Measurements from ENCODE around the gene IL1RL2.

IL1RL2 gene

DNA sequence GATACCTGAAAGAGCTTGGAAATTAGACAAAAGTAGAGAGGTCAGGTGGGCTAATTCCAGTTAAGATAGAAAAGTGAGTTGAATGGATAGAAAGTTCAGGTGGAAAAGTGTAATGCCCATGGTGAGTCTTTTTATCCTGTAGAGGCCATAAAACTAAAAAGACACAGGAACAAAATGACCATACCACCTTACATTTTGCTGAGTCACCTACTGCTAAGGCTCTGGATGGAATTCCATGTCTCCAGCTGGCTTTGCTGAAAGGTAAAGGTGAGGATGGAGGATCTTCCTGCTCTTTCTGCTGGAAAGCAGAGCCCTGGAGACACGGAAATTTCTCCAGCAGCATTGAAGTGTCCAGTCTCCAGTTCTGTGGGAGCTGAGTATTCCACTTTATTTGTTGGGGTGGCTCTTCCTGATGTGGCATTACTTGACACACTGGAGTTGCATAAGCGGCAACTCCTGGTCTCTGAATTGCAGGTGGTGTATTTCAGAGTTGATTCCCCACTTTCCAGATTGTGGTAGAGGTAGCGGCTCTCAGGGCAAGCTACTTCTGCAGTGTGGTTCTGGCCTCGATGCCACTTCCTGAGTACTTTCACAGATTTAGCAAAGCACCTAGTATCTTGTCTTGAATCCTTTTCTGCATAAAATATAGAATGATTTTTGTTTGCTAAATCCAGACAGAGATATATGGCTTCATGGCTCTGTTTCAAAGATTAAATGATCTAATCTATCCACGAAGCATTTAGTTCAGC is 10.7 kb downstream of the IL1RL2 start:
- DNase-seq: peak; percentile 14

DNA sequence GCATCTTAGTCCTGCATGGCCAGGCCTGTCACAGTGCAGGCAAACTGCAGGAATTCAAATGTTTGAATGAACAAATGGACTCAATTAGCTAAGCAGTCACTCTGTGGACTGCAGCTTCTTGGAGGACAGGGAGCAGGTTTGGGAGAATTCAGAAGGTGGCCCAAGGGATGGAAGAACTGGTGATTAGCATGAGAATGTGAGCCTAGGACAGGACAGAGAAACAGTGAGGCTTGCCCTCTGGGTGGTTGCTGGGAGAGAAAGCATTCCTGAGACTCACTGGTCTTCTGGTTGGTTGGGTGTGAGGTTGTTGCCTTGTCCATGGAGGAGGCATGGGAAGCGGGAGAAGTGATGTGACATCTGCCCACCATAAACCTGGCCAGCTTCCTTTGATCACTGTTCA is 13.7 kb downstream of the IL1RL2 start:
- no peak for DNase-seq

DNA sequence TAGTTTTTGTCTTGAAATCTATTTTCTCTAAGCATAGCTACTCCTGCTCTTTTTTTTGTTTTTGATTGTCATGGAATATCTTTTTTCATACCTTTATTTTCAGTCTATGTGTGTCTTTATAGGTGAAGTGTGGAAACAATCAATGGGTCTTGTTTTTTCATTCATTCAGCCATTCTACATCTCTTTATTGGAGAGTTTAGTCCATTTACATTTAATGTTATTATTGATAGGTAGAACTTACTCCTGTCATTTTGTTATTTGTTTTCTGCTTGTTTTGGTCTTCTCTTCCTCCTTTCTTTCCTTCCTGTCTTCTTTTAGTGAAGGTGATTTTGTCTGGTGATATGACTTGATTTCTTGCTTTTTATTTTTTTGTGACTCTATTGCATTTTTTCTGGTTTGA is 17.8 kb downstream of the IL1RL2 start:
- DNase-seq: no peak

DNA sequence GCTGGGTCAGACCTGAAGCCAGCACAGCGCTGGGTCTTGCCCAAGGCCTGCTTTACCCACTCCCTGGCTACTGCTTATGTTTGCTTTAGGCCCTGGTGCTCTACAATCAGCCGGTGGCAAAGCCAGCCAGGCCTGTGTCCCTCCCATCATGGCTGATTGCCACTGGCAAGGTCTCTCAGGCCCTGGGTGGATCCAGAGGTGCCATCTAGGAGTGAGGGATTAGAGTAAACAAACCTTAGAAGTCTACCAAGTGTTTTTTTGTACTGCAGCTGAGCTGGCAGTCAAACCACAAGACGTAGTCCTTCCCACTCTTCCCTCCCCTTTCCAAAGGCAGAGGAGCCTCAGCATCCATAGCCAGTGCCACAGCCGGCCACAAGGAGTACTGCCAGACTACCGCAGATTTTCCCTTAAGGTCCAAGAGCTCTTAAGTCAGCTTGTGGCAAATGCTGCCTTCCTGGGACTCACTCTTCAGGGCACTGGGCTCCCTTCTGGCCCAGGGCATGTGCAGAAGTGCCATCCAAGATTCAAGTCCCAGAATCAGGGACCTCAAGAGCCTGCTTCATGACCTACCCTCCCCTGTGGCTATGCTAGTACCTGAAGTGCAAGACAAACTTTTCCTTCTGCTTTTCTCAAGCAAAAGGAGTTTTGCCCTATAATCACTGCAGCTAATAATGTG is 20.0 kb downstream of the IL1RL2 start:
- no peak for DNase-seq

DNA sequence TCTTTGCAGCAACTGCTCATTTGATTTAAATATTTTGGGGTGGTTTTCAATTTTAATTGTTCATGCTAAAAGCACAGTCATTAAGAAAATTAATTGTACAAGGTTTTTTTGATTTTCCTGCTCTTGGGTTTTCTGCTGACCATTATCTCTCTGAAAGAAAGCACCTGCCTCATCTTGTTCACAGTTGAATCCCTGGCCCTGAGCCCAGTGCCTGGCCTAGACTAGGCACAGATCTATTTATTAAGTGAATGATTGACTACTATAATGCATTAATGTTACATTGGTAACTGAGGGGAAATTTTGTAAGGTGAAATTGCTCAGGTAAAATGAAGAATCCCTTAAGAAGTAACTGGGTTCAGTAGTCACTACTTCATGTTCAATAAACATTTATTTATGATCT is 22.0 kb downstream of the IL1RL2 start:
- no peak for DNase-seq

DNA sequence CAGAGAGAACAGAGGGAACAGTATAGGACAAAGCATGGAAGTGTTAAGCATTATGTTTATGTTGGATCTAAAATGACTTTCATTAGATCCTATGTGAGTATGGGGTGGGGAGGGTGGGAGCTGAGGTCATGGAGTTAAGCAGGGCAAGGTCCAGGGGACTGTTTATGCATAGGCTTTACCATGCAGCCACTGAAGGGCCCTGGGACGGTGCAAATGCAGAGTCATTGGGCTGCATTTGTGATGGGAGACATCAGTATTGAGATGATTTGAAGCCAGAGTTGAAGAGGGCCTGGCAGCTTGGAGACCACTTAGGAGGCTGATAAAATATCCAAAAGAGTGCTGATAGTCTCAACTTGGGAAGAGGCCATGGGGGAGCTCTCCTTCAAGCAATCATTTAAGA is 22.7 kb downstream of the IL1RL2 start:
- no peak for DNase-seq

DNA sequence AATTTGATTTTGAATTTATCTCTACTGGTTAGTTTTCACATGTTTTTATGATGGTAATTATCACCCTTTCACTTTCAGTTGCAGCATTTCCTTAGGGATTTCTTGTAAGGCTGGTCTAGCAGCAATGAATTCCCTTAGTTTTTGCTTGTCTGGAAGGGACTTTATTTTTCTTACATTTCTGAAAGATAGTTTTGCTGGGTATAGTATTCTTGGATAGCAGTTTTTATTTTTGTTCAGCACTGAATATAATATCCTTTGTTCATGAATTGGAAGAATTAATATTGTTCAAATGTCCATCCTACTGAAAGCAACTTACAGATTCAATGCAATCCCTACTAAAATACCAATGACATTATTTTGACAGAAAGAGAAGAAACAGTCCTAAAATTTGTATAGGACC is 30.2 kb downstream of the IL1RL2 start:
- no peak for DNase-seq

DNA sequence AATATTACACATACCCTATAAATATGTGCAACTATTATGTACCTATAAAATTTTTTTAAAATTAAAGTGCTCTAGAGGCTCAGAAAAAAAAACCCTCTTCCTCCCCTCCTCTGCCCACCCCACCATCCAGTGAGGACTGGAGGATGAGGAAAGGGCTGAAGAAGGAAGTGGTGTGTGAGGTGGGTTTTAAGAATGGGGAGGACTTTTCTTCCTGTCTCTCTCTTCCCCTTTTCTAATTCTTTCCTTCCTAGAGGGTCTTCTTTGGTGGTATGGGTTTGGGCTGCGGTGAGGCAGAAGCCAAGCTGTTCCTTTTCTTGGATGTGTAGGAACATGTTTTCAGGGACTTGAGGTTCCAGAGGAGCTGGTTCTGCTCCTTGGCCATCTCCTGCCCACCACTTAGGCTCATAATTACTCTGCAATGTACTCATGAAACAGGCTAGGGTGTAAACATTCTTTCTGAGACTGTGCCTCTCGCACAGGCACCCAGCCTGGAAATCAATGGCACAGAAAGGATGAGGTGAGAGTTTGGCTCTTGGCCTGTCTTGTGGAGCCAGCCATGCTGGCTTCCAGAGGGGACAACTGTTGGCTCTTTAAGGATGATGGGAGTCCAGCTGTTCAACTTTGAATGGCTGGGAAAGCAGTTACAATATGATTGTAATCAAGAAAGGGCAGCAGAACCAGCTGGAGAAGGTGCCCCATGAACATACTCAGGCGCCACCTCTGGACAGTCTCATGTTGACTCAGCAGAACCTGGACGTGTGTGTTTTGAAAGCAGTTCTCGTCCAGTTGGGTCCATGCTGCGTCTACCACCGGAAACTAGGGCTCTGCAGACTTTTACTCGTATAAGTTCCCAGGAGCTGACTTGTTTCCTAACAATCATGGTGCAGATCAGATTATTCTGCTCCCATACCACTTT is 38.3 kb downstream of the IL1RL2 start:
- DNase-seq: no peak

DNA sequence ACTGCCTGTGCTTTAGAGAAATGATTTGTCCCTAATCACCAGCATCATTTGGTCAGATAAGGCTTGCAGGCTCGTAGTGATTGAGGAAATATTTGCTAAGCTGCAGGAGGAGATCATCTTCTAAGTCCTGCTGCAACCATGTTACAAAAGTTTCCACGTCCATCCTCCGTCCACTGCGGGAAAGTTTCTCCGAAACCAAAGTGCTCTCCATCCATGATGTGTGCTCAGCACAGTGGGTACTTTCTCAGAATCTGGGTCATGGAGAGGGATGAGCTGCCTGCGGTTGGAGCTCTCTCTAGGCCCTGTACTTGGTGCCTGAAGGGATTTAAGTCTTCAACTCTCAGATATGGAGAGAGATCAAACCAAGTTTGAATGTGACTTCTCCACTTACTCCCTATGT is 39.3 kb downstream of the IL1RL2 start:
- no peak for DNase-seq

DNA sequence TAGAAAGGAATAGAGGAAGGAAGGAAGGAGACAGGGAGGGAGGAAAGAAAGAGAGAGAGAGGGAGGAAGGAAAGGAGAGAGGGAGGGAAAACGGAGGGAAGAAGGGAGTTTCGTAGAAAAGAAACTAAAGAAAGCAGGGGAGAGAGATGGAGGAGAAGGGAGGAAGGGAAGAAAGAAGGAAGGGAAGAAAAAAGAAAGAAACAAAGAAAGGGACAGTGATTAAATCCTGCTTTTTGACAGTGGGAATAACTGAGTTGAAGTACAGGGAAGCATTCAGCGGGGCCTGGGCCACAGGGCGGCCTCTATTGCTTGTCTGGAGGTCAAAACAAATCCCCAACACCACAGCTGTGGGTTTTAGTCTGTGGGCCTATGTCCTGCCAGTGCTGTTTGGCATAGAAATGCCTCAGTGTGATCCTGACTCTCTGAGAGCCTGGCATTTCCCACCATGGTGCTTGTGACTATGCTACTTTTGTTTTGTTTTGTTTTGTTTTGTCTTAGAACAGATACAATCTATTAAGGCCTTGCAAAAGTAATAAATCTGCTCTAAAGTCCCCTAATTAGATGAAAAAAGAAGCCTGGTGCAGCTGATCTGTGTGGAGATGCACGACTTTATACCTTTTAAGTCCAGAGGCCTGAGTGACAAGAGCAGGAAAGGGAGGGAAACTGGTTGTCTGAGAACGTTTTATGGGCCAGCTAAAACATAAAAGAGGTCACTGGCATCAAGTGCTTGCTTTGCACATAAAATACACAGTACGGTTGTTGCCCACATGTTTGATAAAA is 40.0 kb downstream of the IL1RL2 start:
- no peak for DNase-seq

DNA sequence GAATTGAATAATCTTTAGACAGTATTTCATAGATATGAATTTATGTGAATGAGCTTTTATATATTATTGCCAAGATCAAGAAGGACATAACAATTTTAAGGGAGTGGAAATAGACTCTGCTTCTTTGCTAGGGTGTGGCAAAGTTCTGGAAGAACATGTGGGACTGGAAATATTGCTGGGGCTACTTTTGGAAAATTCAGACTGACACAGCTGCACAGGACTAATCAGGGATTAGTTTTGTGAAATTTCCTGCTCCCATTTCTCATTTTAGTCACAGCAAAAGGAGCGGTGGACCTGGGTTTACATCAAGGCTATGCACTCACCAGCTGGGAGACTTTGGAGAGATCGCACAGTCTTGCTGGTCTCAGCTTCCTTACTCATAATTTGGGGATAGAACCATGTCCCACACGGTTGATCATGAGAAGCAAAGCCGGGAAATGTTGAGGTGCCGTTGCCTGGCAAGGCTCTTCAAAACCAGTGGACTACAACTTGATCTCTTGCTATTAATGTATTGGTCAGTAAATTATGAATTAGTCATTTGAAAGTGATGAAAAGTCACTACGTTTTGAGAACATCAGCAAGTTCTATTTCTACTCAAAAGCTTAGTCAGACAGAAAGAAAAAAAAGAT is 42.4 kb downstream of the IL1RL2 start:
- peak; percentile 24 for DNase-seq

DNA sequence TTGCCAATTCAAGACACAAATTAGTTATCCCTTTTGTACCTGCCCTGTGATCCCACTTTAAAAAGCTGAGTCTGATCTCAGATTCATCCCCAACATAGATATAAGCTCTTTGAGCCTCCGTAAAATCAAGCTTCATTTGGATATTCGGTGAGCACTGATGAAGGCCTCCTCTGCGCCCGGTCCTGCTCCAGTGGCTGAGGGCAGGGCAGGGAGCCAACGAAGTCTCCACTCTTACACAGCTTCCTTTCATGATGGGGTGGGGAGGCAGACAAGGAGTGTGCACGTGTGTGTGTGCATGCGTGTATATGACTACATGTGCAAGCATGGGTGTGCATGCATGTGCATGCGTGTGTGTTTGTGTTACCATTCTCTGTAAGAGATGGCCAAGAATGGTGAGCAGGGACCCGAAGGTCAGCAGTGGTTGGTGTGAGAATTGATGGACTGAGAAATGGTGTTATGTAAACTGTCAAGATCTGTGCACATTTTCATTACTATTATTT is 43.6 kb downstream of the IL1RL2 start:
- DNase-seq: no peak

DNA sequence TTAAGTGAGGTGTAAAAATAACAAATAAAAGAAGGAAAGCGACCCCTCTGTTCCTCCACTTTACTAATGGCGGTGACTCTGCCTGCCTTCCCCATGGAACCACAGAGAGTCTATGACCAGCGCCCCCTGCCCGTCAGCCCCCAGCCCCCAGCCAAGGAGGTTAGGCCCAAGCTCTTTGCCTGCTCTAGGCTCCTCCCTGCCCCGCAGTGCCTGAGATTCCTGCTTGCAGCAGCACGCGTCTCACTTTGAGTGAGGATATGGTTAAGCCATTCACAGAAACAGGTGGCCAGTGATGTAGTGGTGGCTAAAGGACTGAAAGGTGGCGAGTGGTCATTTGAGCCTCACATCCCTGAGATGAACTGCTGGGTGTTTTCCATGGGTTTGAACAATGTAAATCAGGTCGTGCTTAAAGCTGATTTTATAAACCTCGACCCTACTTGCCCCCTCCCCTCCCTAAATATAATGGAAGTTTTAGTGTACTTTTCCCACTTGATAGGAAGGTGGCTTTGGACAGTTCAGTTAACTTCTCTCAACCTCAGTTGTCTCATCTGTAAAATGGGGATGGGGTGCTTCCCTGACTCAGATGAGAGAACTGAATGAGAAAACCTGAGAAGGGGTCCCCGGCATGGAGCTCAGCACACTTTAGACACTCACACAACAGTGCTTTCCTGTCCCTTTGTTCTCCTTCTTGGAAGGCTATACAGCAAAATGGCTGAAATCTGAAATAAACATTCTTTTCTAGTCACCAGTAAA is 46.5 kb downstream of the IL1RL2 start:
- no peak for DNase-seq

DNA sequence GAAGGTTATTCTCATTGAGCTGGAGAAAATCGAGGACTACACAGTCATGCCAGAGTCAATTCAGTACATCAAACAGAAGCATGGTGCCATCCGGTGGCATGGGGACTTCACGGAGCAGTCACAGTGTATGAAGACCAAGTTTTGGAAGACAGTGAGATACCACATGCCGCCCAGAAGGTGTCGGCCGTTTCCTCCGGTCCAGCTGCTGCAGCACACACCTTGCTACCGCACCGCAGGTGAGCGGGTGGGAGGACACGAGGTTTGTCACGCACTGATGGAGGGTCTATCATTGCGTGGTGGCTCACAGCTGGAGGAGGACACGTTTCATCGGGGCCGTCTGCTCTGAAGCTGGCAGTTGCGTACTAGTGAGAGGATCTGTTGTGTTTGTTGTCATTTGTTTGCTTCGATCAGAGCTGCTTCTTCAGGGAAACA is 48.2 kb downstream of the IL1RL2 start:
- DNase-seq: peak; percentile 20

DNA sequence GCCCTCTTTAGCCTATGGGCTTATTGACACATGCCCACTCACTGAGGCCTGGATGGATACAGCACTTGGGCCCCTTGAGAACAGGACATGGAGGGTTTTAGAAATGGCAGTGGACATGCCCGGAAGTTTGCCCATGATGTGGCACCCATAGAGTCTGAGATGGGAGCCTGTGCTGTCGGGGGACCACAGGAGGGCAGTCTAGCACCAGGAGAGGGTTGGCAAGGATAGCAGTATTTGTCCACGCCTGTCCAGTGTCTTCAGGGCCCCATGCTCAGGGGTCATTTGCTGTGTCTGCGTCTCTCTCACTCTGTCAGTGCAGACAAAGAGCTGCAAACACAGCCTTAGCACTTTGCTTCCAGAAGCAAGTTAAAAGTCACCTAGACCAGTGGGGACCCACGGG is 48.7 kb downstream of the IL1RL2 start:
- peak; percentile 39 for DNase-seq

DNA sequence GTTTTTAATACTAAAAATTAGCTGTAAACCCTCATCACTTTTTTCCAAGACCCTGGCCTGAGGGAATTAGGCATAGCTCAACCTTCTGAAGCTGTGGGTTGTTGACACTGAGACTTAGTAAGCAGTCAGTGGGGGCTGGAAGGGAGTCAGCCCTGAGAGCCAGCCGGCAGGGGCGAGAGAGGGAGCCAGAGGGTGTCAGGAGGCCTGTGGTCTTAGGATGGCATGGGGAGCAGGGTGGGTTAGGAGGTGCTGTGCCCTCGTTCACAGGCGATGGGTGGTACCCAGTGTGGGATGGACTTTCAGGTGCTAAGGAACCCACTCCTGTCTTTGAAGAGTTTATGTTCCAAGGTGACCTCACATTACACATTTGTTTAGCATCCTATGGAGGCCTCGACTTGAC is 49.3 kb downstream of the IL1RL2 start:
- DNase-seq: no peak

DNA sequence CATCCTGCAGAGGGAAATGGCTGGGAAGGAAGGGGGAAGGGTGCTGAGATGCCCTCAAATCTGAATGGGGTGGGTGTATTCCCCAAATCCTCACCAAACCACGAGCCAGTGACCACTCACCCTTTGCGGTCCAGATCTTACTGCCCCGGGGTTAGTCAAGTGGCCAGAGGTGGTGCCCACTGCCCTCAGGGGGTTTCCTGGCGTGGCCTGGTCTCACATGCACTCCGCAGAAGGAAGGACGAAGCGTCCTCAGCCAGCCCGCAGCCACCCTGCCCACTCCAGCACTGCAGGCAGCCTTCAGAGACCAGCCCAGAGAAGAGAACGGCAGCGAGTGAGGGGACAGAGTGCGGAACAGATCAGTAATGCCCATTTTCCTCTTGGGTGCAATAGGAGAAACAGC is 50.4 kb downstream of the IL1RL2 start:
- DNase-seq: no peak

DNA sequence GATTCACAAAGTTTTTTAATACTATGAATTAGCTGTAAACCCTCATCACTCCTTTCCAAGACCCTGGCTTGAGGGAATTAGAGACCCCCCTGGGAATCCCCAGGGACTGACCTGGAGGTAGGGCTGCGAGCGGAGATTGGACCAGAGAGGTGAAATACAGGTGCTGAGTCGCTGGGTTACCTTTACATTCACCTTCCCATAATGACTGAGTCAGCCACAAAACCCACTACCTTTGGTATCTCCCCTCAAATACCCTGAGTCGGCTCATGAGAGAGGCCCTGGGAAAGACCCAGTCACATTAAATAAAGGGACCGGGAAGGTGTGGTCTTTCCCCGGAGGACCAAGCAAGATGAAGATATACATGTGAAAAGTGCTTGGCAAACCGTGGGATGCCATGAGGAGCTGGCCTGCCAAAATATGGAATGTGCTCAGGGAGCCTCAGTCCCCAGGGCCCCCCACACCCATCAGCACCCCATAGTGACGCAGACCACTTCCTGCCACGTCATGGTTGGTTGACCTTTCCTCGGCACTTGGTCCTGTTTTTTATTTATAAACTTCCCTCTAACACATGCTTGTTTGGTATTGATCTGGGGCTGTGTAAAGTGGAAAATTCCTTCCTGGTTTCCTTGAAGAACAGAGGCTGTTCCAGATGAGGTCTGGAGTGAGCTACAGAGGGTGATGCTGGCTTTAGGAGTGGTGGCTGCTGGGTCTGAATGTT is 51.4 kb downstream of the IL1RL2 start:
- no peak for DNase-seq

DNA sequence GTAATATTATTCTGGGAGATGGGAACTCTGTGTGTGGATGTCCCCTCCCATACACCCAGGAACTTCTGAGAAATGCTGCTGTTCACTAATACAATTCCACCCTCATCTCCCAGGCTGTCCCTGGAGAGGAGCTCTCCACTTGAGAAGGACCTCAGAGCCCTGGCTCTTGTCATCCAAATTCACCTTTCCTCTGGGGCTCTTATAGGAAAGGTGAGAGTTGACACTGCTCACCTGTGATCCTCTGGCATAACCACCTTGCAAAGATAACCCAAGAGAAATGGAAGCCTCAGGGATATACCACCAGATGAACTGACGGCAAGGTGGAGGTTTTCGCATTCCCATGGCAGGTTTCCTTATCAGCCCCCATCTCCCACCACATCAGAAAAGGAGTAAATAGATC is 52.0 kb downstream of the IL1RL2 start:
- no peak for DNase-seq

DNA sequence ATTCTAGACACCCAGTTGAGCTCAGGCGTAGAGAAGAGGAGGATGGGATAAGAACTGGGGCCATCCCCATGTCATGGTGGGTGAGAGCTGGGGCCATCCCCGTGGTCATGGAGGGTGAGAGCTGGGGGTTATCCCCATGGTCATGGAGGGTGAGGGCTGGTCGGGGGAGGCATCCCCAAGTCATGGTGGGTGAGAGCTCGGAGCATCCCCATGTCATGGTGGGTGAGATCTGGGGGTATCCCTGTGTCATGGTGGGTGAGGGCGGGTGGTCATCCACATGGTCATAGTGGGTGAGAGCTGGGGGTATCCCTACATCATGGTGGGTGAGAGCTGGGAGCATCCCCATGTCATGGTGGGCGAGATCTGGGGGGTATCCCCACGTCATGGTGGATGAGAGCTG is 52.5 kb downstream of the IL1RL2 start:
- DNase-seq: no peak
